Fibroblast of the conjunctiva (primary cell): ENCODE measurements around the gene TMEM259.
A peak's percentile ranks its signal among the peaks of the same experiment; 100 is the strongest.

Experiments used
- DNase-seq: peaks from one replicate; pipeline ENCODE4 v3.0.0-alpha.2; 2010; ENCODE audit warnings: low read depth

Gene TMEM259

GRCh38 chr19:1055028-1055425, 34.1 kb upstream of the TMEM259 start:
- no peak for DNase-seq

GRCh38 chr19:1054102-1055027, 33.4 kb upstream of the TMEM259 start:
- DNase-seq = no peak

- DNase-seq = no peak
Measured at GRCh38 chr19:1053176-1054101, 32.5 kb upstream of the TMEM259 start.

DNA sequence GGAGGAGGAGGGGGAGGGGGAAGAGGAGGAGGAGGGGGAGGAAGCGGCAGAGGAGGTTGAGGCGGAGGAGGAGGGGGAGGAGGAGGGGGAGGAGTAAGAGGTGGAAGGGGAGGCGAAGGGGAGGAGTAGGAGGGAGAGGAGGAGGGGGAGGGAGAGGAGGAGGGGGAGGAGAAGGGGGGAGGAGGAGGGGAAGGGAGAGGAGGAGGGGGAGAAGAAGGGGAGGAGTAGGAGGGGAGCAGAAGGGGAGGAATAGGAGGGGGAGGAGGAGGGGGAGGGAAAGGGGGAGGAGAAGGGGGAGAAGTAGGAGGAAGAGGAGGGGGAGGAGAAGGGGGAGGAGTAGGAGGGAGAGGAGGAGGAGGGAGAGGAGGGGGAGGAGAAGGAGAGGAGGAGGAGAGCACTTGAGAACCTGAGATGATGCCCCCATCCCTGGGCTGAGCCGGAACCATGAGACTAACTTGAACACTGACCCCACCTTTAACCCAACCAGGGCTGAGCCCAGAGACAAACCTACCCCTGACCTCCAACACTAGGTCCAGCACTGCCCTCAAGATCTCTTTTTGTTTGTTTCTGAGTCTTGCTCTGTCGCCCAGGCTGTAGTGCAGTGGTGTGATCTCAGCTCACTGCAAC, 31.5 kb upstream of the TMEM259 start:
- DNase-seq = no peak

- DNase-seq = no peak
Measured at GRCh38 chr19:1051791-1052190, 30.9 kb upstream of the TMEM259 start.

DNA sequence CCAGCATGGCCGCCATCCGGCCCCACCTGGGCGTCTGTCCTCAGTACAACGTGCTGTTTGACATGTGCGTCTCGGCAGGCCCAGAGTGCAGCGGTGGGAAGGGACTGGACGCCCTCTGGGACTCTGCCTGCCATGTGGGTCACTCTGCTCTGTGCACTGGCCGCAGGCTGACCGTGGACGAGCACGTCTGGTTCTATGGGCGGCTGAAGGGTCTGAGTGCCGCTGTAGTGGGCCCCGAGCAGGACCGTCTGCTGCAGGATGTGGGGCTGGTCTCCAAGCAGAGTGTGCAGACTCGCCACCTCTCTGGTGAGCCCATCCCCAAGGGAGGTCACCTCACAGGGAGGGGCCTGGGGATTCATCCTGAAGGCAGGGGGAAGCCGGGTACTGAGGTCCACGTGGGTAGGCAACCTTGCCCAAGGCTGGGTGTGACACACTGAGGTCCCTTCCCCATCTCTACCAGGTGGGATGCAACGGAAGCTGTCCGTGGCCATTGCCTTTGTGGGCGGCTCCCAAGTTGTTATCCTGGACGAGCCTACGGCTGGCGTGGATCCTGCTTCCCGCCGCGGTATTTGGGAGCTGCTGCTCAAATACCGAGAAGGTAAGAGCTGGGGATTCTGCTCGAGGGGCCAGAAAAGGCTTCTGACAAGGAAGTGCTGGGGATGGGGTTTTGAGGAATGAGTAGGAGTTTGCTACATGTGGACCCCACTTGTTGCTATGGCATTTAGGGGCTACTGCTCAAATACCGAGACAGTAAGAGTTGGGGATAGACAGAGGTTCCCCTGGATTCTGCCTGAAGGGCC, 30.3 kb upstream of the TMEM259 start:
- DNase-seq = no peak

DNA sequence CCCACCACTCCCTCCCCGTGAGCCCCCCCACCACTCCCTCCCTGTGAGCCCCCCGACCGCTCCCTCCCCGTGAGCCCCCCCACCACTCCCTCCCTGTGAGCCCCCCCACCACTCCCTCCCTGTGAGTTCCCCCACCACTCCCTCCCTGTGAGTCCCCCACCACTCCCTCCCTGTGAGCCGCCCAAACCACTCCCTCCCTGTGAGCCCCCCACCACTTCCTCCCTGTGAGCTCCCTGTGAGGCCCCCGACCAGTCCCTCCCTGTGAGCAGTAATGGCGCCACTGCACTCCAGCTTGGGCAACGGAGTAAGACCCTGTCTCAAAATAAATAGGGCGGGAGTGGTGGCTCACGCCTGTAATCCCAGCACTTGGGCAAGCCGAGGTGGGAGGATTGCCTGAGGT, 28.9 kb upstream of the TMEM259 start:
- no peak for DNase-seq

GRCh38 chr19:1049106-1049505, 28.2 kb upstream of the TMEM259 start:
- no peak for DNase-seq

GRCh38 chr19:1047696-1048147, 26.8 kb upstream of the TMEM259 start:
- no peak for DNase-seq

DNA sequence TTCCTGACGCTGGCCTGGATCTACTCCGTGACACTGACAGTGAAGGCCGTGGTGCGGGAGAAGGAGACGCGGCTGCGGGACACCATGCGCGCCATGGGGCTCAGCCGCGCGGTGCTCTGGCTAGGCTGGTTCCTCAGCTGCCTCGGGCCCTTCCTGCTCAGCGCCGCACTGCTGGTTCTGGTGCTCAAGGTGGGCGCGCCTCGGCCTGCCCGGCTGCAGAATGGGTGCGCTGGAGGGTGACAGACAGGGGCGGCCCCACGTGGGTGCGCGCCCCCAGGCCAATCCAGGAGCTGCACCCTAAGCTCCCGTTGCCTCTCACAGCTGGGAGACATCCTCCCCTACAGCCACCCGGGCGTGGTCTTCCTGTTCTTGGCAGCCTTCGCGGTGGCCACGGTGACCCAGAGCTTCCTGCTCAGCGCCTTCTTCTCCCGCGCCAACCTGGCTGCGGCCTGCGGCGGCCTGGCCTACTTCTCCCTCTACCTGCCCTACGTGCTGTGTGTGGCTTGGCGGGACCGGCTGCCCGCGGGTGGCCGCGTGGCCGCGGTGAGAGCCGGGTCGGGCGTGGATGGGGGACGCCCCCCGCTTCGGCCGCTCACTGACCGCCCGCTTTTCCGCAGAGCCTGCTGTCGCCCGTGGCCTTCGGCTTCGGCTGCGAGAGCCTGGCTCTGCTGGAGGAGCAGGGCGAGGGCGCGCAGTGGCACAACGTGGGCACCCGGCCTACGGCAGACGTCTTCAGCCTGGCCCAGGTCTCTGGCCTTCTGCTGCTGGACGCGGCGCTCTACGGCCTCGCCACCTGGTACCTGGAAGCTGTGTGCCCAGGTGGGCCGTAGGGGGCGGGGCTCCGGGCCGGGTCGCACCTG, 26.1 kb upstream of the TMEM259 start:
- no peak for DNase-seq

- no peak for DNase-seq
Measured at GRCh38 chr19:1046117-1046626, 25.2 kb upstream of the TMEM259 start.

DNA sequence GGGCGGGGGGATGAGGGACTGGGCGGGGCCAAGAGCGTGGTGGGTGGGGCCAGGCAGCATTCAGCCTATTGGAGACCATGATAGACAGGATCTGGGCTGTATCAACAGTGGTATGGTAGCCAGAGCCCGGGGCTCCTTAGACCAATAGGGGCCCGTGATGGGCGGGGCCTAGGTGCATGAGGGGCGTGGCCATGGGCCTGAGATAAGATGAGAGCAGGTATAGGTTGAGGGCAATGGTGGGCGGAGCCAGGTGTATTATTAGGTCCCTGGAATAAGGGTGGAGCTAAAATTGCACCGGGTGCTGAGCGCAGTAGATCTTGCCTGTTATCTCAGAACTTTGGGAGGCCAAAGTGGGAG, 24.3 kb upstream of the TMEM259 start:
- DNase-seq = no peak

DNA sequence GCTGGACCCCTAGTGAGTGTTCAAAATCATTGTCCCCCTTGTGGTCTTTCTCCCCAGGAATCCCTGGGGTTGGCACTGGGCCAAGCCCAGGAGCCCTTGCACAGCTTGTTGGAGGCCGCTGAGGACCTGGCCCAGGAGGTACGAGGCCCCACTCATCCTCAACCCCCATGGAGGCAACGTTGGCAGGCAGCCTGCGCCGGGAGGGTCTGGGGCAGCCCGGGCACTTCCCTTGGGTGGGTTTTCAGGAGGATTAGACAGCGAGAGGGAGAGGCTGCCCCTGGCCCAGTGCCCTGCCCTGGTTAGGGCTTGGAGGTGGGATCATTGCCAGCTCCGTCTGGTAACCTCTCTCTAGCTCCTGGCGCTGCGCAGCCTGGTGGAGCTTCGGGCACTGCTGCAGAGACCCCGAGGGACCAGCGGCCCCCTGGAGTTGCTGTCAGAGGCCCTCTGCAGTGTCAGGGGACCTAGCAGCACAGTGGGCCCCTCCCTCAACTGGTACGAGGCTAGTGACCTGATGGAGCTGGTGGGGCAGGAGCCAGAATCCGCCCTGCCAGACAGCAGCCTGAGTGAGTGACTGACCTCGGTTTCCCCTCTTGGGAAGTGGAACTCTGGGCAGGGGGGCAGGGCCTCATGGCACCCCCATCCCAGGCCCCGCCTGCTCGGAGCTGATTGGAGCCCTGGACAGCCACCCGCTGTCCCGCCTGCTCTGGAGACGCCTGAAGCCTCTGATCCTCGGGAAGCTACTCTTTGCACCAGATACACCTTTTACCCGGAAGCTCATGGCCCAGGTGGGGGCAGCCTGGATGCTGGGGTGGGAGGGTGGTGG, 22.0 kb upstream of the TMEM259 start:
- DNase-seq = no peak

GRCh38 chr19:1041835-1042685, 21.1 kb upstream of the TMEM259 start:
- no peak for DNase-seq

DNA sequence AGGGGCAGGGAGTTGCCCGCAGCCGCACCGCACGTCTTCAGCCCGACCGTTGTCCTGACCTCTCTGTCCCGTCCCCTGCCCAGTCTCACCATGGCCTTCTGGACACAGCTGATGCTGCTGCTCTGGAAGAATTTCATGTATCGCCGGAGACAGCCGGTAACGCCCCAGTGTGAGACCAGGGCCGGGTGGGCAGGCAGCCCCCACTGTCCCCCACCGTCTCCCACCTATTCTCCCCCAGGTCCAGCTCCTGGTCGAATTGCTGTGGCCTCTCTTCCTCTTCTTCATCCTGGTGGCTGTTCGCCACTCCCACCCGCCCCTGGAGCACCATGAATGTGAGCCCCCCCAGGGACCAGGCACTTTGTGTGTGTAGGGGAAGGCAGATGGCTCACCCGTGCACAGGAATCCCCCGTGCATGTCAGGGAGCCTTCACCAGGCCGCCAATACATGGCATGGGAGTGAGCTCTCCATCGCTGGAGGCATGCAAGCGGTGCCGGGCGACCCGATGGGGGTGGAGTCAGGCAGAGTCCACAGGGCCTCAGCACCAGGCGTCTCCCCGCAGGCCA, 20.4 kb upstream of the TMEM259 start:
- DNase-seq = no peak

- DNase-seq = peak; percentile 77
Measured at GRCh38 chr19:1040476-1041271, 19.8 kb upstream of the TMEM259 start.
